Right hindlimb (tissue), 1 donor: Measurements from ENCODE around the gene SYPL2.
"Not testable (repeated sequence)": the region's sequence is repeated elsewhere in the genome, so short reads cannot be mapped to it uniquely, and the experiment has no call there.

Experiments used
- DNase-seq: peaks from one replicate; pipeline ENCODE4 v3.0.0-alpha.2; 2018

Gene SYPL2

GRCh38 chr1:109472779-109473178 lies 6.4 kb downstream of the SYPL2 start:
- no peak for DNase-seq

- DNase-seq = not testable (repeated sequence)
Observed at GRCh38 chr1:109473284-109474057, 7.1 kb downstream of the SYPL2 start.

GRCh38 chr1:109474697-109475096 lies 8.4 kb downstream of the SYPL2 start:
- DNase-seq = no peak

GRCh38 chr1:109475261-109475660 lies 8.9 kb downstream of the SYPL2 start:
- DNase-seq = no peak

DNA sequence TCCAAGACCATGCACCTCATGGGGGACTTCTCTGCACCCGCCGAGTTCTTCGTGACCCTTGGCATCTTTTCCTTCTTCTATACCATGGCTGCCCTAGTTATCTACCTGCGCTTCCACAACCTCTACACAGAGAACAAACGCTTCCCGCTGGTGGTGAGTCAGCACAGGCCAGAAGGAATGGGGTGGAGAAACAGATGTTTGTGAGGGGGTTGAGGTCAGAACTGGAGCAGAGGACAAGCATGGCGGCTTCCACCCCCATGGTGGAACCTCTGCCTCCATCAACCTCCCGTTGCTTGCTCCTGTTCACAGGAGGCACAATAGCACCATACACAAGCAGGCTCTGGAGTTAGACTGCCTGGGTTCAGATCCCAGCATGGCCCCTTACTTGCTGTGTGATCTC lies 10.5 kb downstream of the SYPL2 start:
- DNase-seq = no peak

DNA sequence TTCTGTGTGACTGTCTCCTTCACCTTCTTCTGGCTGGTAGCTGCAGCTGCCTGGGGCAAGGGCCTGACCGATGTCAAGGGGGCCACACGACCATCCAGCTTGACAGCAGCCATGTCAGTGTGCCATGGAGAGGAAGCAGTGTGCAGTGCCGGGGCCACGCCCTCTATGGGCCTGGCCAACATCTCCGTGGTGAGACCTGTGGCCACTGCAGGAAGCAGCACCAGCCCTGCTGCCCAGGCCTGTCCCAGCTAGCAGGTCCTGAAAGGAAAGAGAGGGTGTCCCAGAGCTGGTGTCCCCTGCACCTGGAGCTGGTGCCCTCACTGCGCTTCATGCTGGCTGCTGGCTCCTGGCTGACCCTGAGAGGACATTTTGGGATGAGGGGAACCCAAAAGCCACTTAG lies 11.5 kb downstream of the SYPL2 start:
- DNase-seq = no peak

- DNase-seq = no peak
Observed at GRCh38 chr1:109478806-109479205, 12.5 kb downstream of the SYPL2 start.

- no peak for DNase-seq
Observed at GRCh38 chr1:109479311-109479710, 13.0 kb downstream of the SYPL2 start.

- no peak for DNase-seq
Observed at GRCh38 chr1:109479901-109480300, 13.6 kb downstream of the SYPL2 start.

- no peak for DNase-seq
Observed at GRCh38 chr1:109481646-109482045, 15.3 kb downstream of the SYPL2 start.

DNA sequence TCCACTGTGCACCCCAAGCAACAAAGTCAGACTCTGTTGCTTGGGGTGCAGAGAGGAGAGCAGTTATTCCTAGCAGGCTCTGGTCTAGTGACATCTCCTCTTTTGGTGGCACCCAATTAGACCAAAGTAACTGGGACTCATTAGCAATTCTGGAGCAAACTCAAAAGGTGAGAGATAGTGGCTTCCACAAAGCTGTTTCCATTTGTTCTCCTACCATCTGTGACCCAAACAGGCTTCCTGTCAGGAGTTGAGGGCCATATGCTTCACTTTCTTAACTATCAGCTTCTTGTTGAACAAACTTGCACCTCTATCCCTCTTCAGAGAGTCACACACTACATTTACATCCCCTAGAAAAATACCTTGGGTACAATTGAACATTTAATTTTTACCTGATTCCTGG lies 15.9 kb downstream of the SYPL2 start:
- DNase-seq = no peak

GRCh38 chr1:109482791-109483671 lies 16.7 kb downstream of the SYPL2 start:
- DNase-seq = no peak

DNA sequence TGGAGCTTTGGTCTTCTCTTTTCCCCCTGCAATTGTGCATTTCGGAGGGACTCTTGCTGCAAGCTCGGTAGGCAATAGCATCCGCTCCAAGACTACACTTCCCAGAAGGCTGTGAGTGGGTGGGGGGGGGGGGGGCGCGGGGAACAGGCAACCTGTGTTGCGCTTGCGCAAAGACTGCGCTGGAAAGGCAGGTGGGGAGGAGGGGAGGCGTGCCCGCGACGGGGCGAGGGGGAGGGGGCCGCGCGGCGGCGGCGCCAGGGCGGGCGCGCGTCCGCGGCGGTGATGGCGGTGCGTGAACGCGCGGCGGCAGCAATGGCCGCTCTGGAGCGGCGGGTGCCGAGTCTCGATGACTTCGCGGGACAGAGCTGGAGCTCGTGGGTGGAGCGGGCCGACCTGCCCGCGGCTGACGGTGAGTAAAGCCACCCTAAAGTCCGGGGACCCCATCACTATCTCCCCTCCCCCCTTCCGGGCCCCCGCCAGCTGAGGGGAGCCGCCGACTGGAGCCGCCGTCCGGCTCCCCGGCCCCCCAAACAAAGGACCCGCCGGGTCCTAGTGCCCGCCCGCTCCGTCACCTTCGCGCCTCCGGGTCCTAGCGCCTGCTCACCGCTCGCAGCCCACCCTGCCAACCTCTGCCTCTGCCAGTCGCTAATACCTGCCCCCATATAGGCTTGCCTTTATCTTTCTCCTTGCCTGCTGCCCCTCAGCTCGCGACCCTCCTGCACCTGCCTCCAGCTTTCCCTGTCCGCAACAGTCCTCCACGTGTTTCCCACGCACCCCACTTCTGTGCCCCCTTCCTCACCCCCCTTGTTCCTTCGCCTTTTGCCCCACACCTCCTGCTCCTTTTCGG lies 17.5 kb downstream of the SYPL2 start, which contains the start of gene ATXN7L2:
TSS of gene ATXN7L2 (plus strand) at position 234 of the 847 bp plus-strand sequence. CDS start at position 283, 49 bp downstream.
- DNase-seq = peak; percentile 98

GRCh38 chr1:109484519-109484975 lies 18.2 kb downstream of the SYPL2 start:
- DNase-seq = no peak

DNA sequence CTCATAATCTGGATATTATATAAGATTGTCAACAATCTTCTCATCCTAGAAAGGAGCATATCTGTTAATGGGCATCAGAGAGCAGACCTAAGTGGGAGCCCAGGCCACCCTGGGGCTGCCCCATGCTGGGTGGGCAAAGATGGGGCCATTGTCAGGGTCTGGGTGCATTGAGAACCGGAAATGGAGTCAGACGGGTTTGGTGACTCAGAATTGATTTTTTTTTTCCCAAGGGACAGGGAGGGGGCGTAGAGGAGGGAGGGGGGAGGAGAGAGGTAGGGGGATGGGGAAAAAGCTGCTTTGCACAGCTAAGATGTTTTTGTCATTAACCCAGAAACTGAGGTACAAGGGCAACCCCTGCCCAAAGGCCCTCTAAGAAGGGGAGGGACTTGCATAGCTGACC lies 18.7 kb downstream of the SYPL2 start:
- DNase-seq = no peak

DNA sequence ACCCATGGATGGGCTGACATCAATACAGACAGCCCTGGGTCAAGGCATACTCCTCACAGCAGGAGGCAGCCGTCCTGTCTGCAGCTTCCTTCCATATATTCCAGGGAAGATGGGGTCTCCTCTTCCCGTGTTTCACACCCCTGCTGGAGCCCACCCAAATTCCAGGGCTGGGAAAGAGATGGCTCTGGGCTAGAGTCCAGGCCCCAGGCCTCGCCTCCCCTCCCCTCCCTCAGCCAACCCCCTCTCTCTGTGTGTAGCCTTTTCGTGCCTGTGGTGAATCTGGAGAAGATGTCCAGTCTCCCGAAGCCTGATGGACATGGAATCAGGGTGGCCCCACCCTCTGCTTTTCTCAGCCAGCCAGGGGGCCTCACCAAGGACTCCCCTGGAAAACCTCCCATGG lies 20.9 kb downstream of the SYPL2 start:
- no peak for DNase-seq

DNA sequence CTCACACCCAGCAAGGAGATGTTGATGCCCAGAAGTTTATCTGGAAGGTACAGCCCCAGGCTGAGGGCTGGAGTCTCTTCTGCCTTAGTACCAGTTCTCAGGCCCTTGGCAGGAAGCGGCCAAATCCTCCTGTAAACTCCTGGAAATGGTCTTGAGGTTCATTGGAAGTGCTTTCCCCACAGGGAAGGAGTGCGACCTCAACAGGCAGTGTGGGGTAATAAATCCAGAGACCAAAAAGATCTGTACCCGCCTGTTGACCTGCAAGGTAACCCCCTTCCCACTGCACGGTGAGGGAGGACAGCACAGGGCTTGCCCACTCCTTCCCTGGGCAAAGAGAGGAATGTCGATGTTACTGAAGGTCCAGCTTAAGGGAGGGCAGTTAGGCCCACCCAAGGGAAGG lies 21.9 kb downstream of the SYPL2 start:
- no peak for DNase-seq

DNA sequence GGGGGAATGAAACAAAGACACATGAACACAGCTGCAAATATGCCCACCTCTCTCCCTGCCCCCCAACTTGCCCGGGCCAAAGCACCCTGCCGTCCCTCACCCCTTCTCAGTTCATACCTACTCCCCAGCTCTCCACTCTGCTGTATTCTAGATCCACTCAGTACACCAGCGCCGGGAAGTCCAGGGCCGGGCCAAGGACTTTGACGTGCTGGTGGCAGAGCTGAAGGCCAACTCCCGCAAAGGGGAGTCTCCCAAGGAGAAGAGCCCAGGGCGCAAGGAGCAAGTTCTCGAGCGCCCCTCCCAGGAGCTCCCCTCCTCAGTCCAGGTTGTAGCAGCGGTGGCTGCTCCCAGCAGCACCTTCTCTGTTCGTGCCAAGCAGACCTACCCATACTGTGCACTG lies 22.4 kb downstream of the SYPL2 start:
- DNase-seq = no peak

- DNase-seq = peak; percentile 75
Observed at GRCh38 chr1:109490029-109490933, 23.9 kb downstream of the SYPL2 start.

DNA sequence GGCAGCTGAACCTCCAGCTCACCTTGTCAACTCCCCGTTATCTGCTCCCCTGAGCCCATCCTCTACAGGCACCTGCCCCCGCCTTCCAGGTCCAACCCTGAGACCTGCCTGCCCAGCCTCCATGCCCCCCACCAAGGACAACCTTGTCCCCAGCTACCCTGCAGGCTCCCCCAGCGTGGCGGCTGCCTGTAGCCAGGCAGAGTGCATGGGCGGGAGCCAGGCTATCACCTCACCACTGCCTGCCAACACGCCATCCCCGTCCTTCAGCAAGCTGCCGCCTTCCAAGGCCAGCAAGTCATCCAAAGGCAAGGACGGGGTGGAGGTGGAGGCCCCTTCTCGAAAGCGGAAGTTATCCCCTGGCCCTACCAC lies 24.6 kb downstream of the SYPL2 start:
- DNase-seq = no peak

GRCh38 chr1:109491372-109491771 lies 25.0 kb downstream of the SYPL2 start:
- no peak for DNase-seq

GRCh38 chr1:109492779-109493178 lies 26.4 kb downstream of the SYPL2 start:
- DNase-seq = no peak
